IMR-90 (cell line): Measurements from ENCODE around the gene PRPS1L1. TPM values are rescaled to one million over a fixed set of nuclear protein-coding genes. Genes with fewer than 3 reads are reported as not detected.

Experiments used
- ATAC-seq: fragments of 200-7000 bp; cut with Tn5 transposase; 2 replicates; pipeline ENCODE4 v1.9.1; 2020; ENCODE audit warnings: low read depth, mild to moderate bottlenecking, moderate library complexity
- BruUV-seq: library from RNA; stranded (reverse); fragments of 400-500 nt; replicated peaks from 2 replicates; lab custom pipeline; 2021; lab: Mats Ljungman, UMichigan
- CTCF ChIA-PET: fragments of 300-600 bp; formaldehyde crosslinking; extraction: SDS; loops from one replicate; lab custom pipeline; 2021; ENCODE audit warnings: antibody characterized with exemption; lab: Yijun Ruan, JAX
- POLR2A ChIA-PET: fragments of 300-600 bp; sonication (Branson Sonifier 250); formaldehyde crosslinking; loops from one replicate; lab custom pipeline; 2022; ENCODE audit warnings: antibody characterized with exemption; ENCODE audit not compliant: unreplicated experiment; lab: Charles Lee
- DNase-seq: peaks from one replicate; pipeline ENCODE4 v3.0.0; 2013
- H2AFZ ChIP-seq: replicated peaks from 2 replicates; pipeline ENCODE3; 2013; ENCODE audit warnings: low read length, mild to moderate bottlenecking; ENCODE audit not compliant: poor library complexity
- H2AK5ac ChIP-seq: 2 replicates; pipeline ENCODE4 v1.6.1; 2013; ENCODE audit warnings: low read depth, low read length, inconsistent platforms
- H2AK9ac ChIP-seq: replicated peaks from 2 replicates; pipeline ENCODE3; 2013; ENCODE audit warnings: mild to moderate bottlenecking, low read depth, low read length, moderate library complexity; ENCODE audit not compliant: poor library complexity
- H2BK120ac ChIP-seq: 2 replicates; pipeline ENCODE4 v1.6.1; 2013; ENCODE audit warnings: low read depth, low read length, inconsistent platforms
- H2BK15ac ChIP-seq: 3 replicates; pipeline ENCODE4 v1.6.1; 2013; ENCODE audit warnings: low read depth, low read length, inconsistent platforms
- H2BK20ac ChIP-seq: 2 replicates; pipeline ENCODE4 v1.6.1; 2013; ENCODE audit warnings: low read depth, mild to moderate bottlenecking, inconsistent platforms, low read length, moderate library complexity
- H2BK5ac ChIP-seq: 2 replicates; pipeline ENCODE4 v1.6.1; 2013; ENCODE audit warnings: mild to moderate bottlenecking, low read depth, low read length, inconsistent platforms; ENCODE audit not compliant: poor library complexity, severe bottlenecking
- H3K14ac ChIP-seq: replicated peaks from 2 replicates; pipeline ENCODE4 v1.6.1; 2013; ENCODE audit warnings: low read depth, low read length, inconsistent platforms
- H3K18ac ChIP-seq: 2 replicates; pipeline ENCODE4 v1.6.1; 2013; ENCODE audit warnings: low read depth, low read length, control low read depth
- H3K23ac ChIP-seq: 2 replicates; pipeline ENCODE4 v1.6.1; 2013; ENCODE audit warnings: low read depth, low read length, inconsistent platforms
- H3K27ac ChIP-seq: 2 replicates; pipeline ENCODE4 v1.5.1; 2013; ENCODE audit warnings: mild to moderate bottlenecking, control low read depth, low read length; ENCODE audit not compliant: insufficient read depth
- H3K27me3 ChIP-seq: 2 replicates; pipeline ENCODE4 v1.6.1; 2013; ENCODE audit warnings: low read length; ENCODE audit not compliant: control insufficient read depth, insufficient read depth
- H3K36me3 ChIP-seq: 2 replicates; pipeline ENCODE4 v1.6.1; 2013; ENCODE audit warnings: low read length, mixed read lengths; ENCODE audit not compliant: control insufficient read depth, insufficient read depth
- H3K4ac ChIP-seq: 2 replicates; pipeline ENCODE4 v1.6.1; 2013; ENCODE audit warnings: low read depth, low read length, inconsistent platforms
- H3K4me1 ChIP-seq: 2 replicates; pipeline ENCODE4 v1.6.1; 2013; ENCODE audit warnings: low read length, mixed read lengths; ENCODE audit not compliant: control insufficient read depth, insufficient read depth
- H3K4me2 ChIP-seq: 2 replicates; pipeline ENCODE4 v1.6.1; 2013; ENCODE audit warnings: low read depth, mild to moderate bottlenecking, control low read depth, low read length, moderate library complexity
- H3K4me3 ChIP-seq: 2 replicates; pipeline ENCODE4 v1.5.1; 2013; ENCODE audit warnings: low read depth, mild to moderate bottlenecking, control low read depth, low read length, moderate library complexity; ENCODE audit not compliant: insufficient read depth
- H3K56ac ChIP-seq: 2 replicates; pipeline ENCODE4 v1.6.1; 2013; ENCODE audit warnings: low read length, inconsistent platforms; ENCODE audit not compliant: insufficient read depth; ENCODE audit errors: extremely low read depth
- H3K79me1 ChIP-seq, 2 experiments: 2 replicates each; pipeline ENCODE4 v1.6.1; 2013; ENCODE audit warnings: low read length in 2 of 2, inconsistent platforms in 1 of 2, low read depth in 1 of 2
- H3K9ac ChIP-seq: 2 replicates; pipeline ENCODE4 v1.6.1; 2013; ENCODE audit warnings: low read depth, low read length, control low read depth
- H3K9me1 ChIP-seq: 2 replicates; pipeline ENCODE4 v1.6.1; 2013; ENCODE audit warnings: low read length, inconsistent platforms; ENCODE audit not compliant: insufficient read depth
- H3K9me3 ChIP-seq: 2 replicates; pipeline ENCODE4 v1.6.1; 2013; ENCODE audit warnings: low read length; ENCODE audit not compliant: control insufficient read depth, insufficient read depth
- H4K20me1 ChIP-seq: 2 replicates; pipeline ENCODE4 v1.6.1; 2013; ENCODE audit warnings: low read length, inconsistent platforms; ENCODE audit not compliant: insufficient read depth
- H4K5ac ChIP-seq: 2 replicates; pipeline ENCODE4 v1.6.1; 2013; ENCODE audit warnings: mild to moderate bottlenecking, low read depth, low read length, control low read depth
- H4K8ac ChIP-seq, 2 experiments: 2 replicates each; pipeline ENCODE4 v1.6.1; 2013; ENCODE audit warnings: low read depth in 2 of 2, low read length in 2 of 2, control low read depth in 1 of 2, inconsistent platforms in 1 of 2
- H4K91ac ChIP-seq: 2 replicates; pipeline ENCODE4 v1.6.1; 2013; ENCODE audit warnings: low read depth, low read length, inconsistent platforms; ENCODE audit not compliant: insufficient read depth
- MAZ ChIP-seq: IDR thresholded peaks from 2 replicates; pipeline ENCODE4 v1.6.1; 2012; ENCODE audit warnings: low read depth, mild to moderate bottlenecking, low read length, improper control_type of control experiment, moderate library complexity, borderline replicate concordance
- MXI1 ChIP-seq: IDR thresholded peaks from 2 replicates; pipeline ENCODE4 v1.6.1; 2012; ENCODE audit warnings: low read depth, mild to moderate bottlenecking, low read length, moderate library complexity, borderline replicate concordance
- POLR2A ChIP-seq: IDR thresholded peaks from 2 replicates; pipeline ENCODE4 v1.6.1; 2012; ENCODE audit warnings: mild to moderate bottlenecking, low read depth, low read length
- RAD21 ChIP-seq: IDR thresholded peaks from 2 replicates; pipeline ENCODE4 v1.6.1; 2012; ENCODE audit warnings: low read length, improper control_type of control experiment
- RCOR1 ChIP-seq: IDR thresholded peaks from 2 replicates; pipeline ENCODE4 v1.6.1; 2012; ENCODE audit warnings: mild to moderate bottlenecking, low read length, improper control_type of control experiment; ENCODE audit not compliant: insufficient replicate concordance
- RFX5 ChIP-seq: IDR thresholded peaks from 2 replicates; pipeline ENCODE4 v1.8.0; 2012; ENCODE audit warnings: low read depth, mild to moderate bottlenecking, low read length, moderate library complexity
- SMC3 ChIP-seq: fragments of 150-350 bp; IDR thresholded peaks from 2 replicates; pipeline ENCODE4 v1.6.1; 2016; ENCODE audit warnings: low read depth, mild to moderate bottlenecking, antibody characterized with exemption, low read length, moderate library complexity
- WGBS, 2 experiments: methylation state at CpG; one replicate each; pipeline versions ENCODE4 v1.1.5 to v1.1.7; 2013; ENCODE audit warnings: missing lambda C conversion rate in 2 of 2; ENCODE audit not compliant: insufficient read length in 1 of 2; ENCODE audit errors: extremely low coverage in 2 of 2; 5-methylcytosine and 5-hydroxymethylcytosine counted together
- dilution Hi-C: fragments of 300-500 bp; cut with HindIII; formaldehyde crosslinking; loops from one replicate; pipeline ENCODE4 v1.14.3; 2018; ENCODE audit warnings: low sequenced_read_pairs; ENCODE audit not compliant: unreplicated experiment
- in situ Hi-C: fragments of 300-500 bp; cut with MboI; formaldehyde crosslinking; loops from 3 replicates; pipeline ENCODE4 v1.14.3; 2019; ENCODE audit warnings: low sequenced_read_pairs, inconsistent platforms, mixed read lengths
- intact Hi-C: fragments of 100-400 bp; cut with micrococcal nuclease; formaldehyde crosslinking; loops from 2 replicates; pipeline ENCODE4 v1.10.0; 2022
- polyA plus RNA-seq, 3 experiments: library from polyadenylated mRNA; depleted of rRNA; stranded (reverse); fragments of >200 nt; gene quantifications; 2 replicates each; pipeline ENCODE4 v1.2.3, GENCODE V29; 2012; ENCODE audit warnings: low replicate concordance in 1 of 3
- total RNA-seq: library from RNA; depleted of rRNA; stranded (reverse); fragments of >200 nt; gene quantifications from 2 replicates; pipeline ENCODE4 v1.2.3, GENCODE V29; 2012

Gene PRPS1L1
- total and polyA plus RNA-seq, 2 of the 4 experiments (the other 2 are of a cell fraction): not detected

- Histone ChIP-seq H4K91ac (no peak overlapping the region), H4K20me1 (no peaks in the 10 kb centered on the region), H3K27ac (no peak overlapping the region), H2BK5ac (no peak overlapping the region), H3K18ac (no peak overlapping the region), H3K4me1 (no peaks in the 10 kb centered on the region), H2AK5ac (no peak overlapping the region), H3K9me3 (no peaks in the 10 kb centered on the region), H2BK20ac (no peak overlapping the region), H2BK15ac (no peak overlapping the region), H3K23ac (no peak overlapping the region), H2AK9ac (no peak overlapping the region), H3K4me2 (no peak overlapping the region), H3K9ac (no peak overlapping the region), H3K14ac (no peak overlapping the region), H3K27me3 (no peaks in the 10 kb centered on the region), H4K8ac (no peak overlapping the region), H2BK120ac (no peak overlapping the region), H4K5ac (no peak overlapping the region), H2AFZ (no peak overlapping the region), H3K9me1 (no peaks in the 10 kb centered on the region), H3K4me3 (no peak overlapping the region), H3K56ac (no peak overlapping the region), H3K79me1 (no peaks in the 10 kb centered on the region), H3K4ac (no peak overlapping the region), H3K36me3 (no peaks in the 10 kb centered on the region)
- in situ Hi-C loops (no loop called here), intact Hi-C loops (no loop called here), dilution Hi-C loops (no loop called here)
- no peak for ATAC-seq
- DNase-seq: no peak
- ChIA-PET CTCF (no interaction called here), POLR2A (no interaction called here)
- TF ChIP-seq SMC3: no peak
- TF ChIP-seq RCOR1: no peak
- no peak for TF ChIP-seq RFX5
- TF ChIP-seq POLR2A: no peak
- TF ChIP-seq MXI1: no peak
- TF ChIP-seq MAZ: no peak
- TF ChIP-seq RAD21: no peak
- WGBS, 2 experiments: no CpG with 5 or more reads among the region's 3 CpGs
- no TSS peak for BruUV-seq
Observed at GRCh38 chr7:18045171-18045570, 17.5 kb upstream of the PRPS1L1 start.
